Activated T-cell treated with anti-CD3 and anti-CD28 coated beads for 48 hours (primary cell): ENCODE data around the gene RIC3.

Experiments
- DNase-seq: peaks from one replicate; pipeline ENCODE4 v3.0.0-alpha.2; 2020; ENCODE audit warnings: low read depth

The RIC3 gene

GRCh38 chr11:8168485-8169257 lies at the start of gene RIC3:
Gene RIC3 (minus strand): TSS chr11:8169025. CDS start chr11:8168989, 36 bp downstream.
- DNase-seq: peak; percentile 57

GRCh38 chr11:8218409-8218808 lies 49.6 kb upstream of the RIC3 start:
- DNase-seq: no peak

- DNase-seq: no peak
Measured at GRCh38 chr11:8217926-8218325, 49.1 kb upstream of the RIC3 start.

- no peak for DNase-seq
Measured at GRCh38 chr11:8217136-8217535, 48.3 kb upstream of the RIC3 start.

- no peak for DNase-seq
Measured at GRCh38 chr11:8213376-8213775, 44.6 kb upstream of the RIC3 start.

- no peak for DNase-seq
Measured at GRCh38 chr11:8209208-8209807, 40.5 kb upstream of the RIC3 start.

- DNase-seq: no peak
Measured at GRCh38 chr11:8207080-8208000, 38.5 kb upstream of the RIC3 start.

GRCh38 chr11:8206251-8207079 lies 37.6 kb upstream of the RIC3 start:
- DNase-seq: no peak

- DNase-seq: no peak
Measured at GRCh38 chr11:8205566-8205965, 36.7 kb upstream of the RIC3 start.

GRCh38 chr11:8204596-8204995 lies 35.8 kb upstream of the RIC3 start:
- no peak for DNase-seq

GRCh38 chr11:8204025-8204424 lies 35.2 kb upstream of the RIC3 start:
- no peak for DNase-seq

GRCh38 chr11:8203414-8203715 lies 34.5 kb upstream of the RIC3 start:
- DNase-seq: no peak

GRCh38 chr11:8202516-8203413 lies 33.9 kb upstream of the RIC3 start:
- DNase-seq: no peak

GRCh38 chr11:8201644-8202365 lies 33.0 kb upstream of the RIC3 start:
- DNase-seq: no peak

GRCh38 chr11:8199676-8200075 lies 30.9 kb upstream of the RIC3 start:
- DNase-seq: no peak

GRCh38 chr11:8196749-8197148 lies 27.9 kb upstream of the RIC3 start:
- no peak for DNase-seq

- no peak for DNase-seq
Measured at GRCh38 chr11:8194956-8195355, 26.1 kb upstream of the RIC3 start.

GRCh38 chr11:8192896-8193209 lies 24.0 kb upstream of the RIC3 start:
- DNase-seq: no peak

GRCh38 chr11:8192016-8192895 lies 23.4 kb upstream of the RIC3 start:
- DNase-seq: peak; percentile 33
